Stimulated activated naive B cell treated with anti-CD40 and anti-IgM and Interleukin-4, amounts not matched to agents 10 μg/mL and 1 μg/mL and 100 μg/mL, for 72 hours (primary cell): ENCODE data around the gene PDIA5.

ENCODE experiments used
- ATAC-seq, 2 donors: fragments of 150-1000 bp; cut with Tn5 transposase; replicated peaks; 2 replicates each; pipeline ENCODE4 v1.10.0; 2021; ENCODE audit warnings: moderate library complexity in 1 of 2
- DNase-seq: peaks from one replicate; pipeline ENCODE4 v3.0.0; 2021
- H3K27ac Mint-ChIP-seq: one replicate; pipeline ENCODE4 v1.8.0; 2022; ENCODE audit warnings: mild to moderate bottlenecking, mixed read lengths
- H3K27me3 Mint-ChIP-seq, 2 donors: one replicate each; pipeline ENCODE4 v1.8.0; 2022; ENCODE audit warnings: mixed read lengths in 2 of 2
- H3K36me3 Mint-ChIP-seq, 2 donors: one replicate each; pipeline ENCODE4 v1.8.0; 2022; ENCODE audit warnings: mixed read lengths in 2 of 2, mild to moderate bottlenecking in 1 of 2
- H3K4me1 Mint-ChIP-seq, 2 donors: one replicate each; pipeline ENCODE4 v1.8.0; 2022; ENCODE audit warnings: mixed read lengths in 2 of 2, mild to moderate bottlenecking in 1 of 2
- H3K4me3 Mint-ChIP-seq, 2 donors: one replicate each; pipeline ENCODE4 v1.8.0; 2022; ENCODE audit warnings: mild to moderate bottlenecking in 2 of 2, mixed read lengths in 2 of 2, moderate library complexity in 1 of 2
- H3K9me3 Mint-ChIP-seq, 2 donors: one replicate each; pipeline ENCODE4 v1.8.0; 2022; ENCODE audit warnings: mixed read lengths in 2 of 2, mild to moderate bottlenecking in 1 of 2

PDIA5 gene

GRCh38 chr3:123066896-123067688, at the start of gene PDIA5:
Gene PDIA5, plus strand, starts transcription at chr3:123067025. Its CDS starts 140 bp downstream, at chr3:123067165.
- peak; percentile 88 to 89 for ATAC-seq
- peak within 1 kb of the TSS; percentile 83 to 89 for H3K4me3 Mint-ChIP-seq
- peaks cover 2 to 8% of the 10 kb centered on the region in 2 donors for H3K36me3 Mint-ChIP-seq
- no peaks in the 10 kb centered on the region for H3K9me3 Mint-ChIP-seq
- H3K27ac Mint-ChIP-seq, result peak within 1 kb of the TSS; percentile 86
- peaks cover 13 to 25% of the 10 kb centered on the region in 2 donors for H3K4me1 Mint-ChIP-seq
- peaks cover 7 to 8% of the 10 kb centered on the region in 2 donors for H3K27me3 Mint-ChIP-seq
- peak; percentile 65 for DNase-seq

DNA sequence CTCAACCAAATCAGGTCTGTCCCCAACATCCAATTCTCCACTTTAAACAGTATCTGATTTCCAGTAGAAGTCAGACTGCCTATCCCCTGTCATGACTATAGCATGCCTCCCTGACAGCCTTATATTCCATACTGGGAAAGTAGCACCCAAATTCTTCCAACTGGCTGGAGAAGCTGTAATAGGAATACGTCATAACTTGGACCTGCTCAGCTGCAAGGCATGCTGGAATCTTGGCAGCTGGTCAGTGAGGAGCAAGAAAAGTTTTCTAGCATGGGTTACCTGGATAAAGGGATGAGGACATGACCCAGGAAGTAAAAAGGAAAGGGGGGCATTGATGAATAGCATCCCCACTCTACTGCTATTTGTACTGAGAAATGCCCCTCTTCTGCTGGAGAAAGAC, 48.1 kb upstream of the PDIA5 start:
- Mint-ChIP-seq H3K27me3 (peaks cover 34 to 40% of the 10 kb centered on the region in 2 donors), H3K27ac (no peak overlapping the region), H3K9me3 (no peaks in the 10 kb centered on the region), H3K4me1 (no peaks in the 10 kb centered on the region), H3K36me3 (no peaks in the 10 kb centered on the region), H3K4me3 (no peak overlapping the region)
- DNase-seq, result no peak
- no peak for ATAC-seq

- no peak for ATAC-seq
- H3K4me3 Mint-ChIP-seq, result no peak overlapping the region
- H3K4me1 Mint-ChIP-seq, result no peaks in the 10 kb centered on the region
- no peaks in the 10 kb centered on the region for H3K36me3 Mint-ChIP-seq
- H3K27ac Mint-ChIP-seq, result no peak overlapping the region
- no peak for DNase-seq
- peaks cover 35 to 43% of the 10 kb centered on the region in 2 donors for H3K27me3 Mint-ChIP-seq
- no peaks in the 10 kb centered on the region for H3K9me3 Mint-ChIP-seq
These were observed 47.7 kb upstream of the PDIA5 start for GRCh38 chr3:123019161-123019560.

DNA sequence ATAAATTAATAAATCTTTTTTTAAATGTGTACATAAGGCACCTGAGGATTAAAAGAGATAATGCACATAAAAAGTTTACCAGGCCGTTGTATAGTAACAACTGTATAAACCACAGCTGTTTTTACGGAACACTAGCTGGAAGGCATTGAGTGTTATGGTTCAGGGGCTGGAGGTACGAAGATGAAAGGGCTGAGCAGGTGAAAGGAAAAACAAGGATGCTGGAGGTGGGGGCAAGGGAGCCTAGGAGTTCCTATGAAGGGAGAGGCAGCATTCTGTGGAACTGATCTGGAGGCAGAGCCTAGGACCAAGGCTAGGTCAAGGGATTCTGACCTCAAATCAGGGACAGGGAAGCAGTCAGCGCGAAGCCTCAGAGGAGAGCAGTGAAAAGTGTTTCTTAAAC, 47.2 kb upstream of the PDIA5 start:
- ATAC-seq, result no peak
- H3K4me1 Mint-ChIP-seq, result no peaks in the 10 kb centered on the region
- no peak overlapping the region for H3K4me3 Mint-ChIP-seq
- no peaks in the 10 kb centered on the region for H3K9me3 Mint-ChIP-seq
- H3K27me3 Mint-ChIP-seq, result peaks cover 37 to 43% of the 10 kb centered on the region in 2 donors
- no peak for DNase-seq
- H3K36me3 Mint-ChIP-seq, result no peaks in the 10 kb centered on the region
- H3K27ac Mint-ChIP-seq, result no peak overlapping the region

- Mint-ChIP-seq H3K4me1 (peaks cover under 1 to 2% of the 10 kb centered on the region in 2 donors), H3K4me3 (no peak overlapping the region), H3K9me3 (no peaks in the 10 kb centered on the region), H3K27ac (no peak overlapping the region), H3K27me3 (peaks cover 46 to 51% of the 10 kb centered on the region in 2 donors), H3K36me3 (no peaks in the 10 kb centered on the region)
- DNase-seq (no peak), ATAC-seq (no peak)
These were observed 46.1 kb upstream of the PDIA5 start for GRCh38 chr3:123020709-123021108.

GRCh38 chr3:123021388-123021787, 45.4 kb upstream of the PDIA5 start:
- Mint-ChIP-seq H3K27me3 (peaks cover 53 to 55% of the 10 kb centered on the region in 2 donors), H3K4me3 (no peak overlapping the region), H3K27ac (no peak overlapping the region), H3K9me3 (no peaks in the 10 kb centered on the region), H3K4me1 (peaks cover 6 to 8% of the 10 kb centered on the region in 2 donors), H3K36me3 (no peaks in the 10 kb centered on the region)
- no peak for DNase-seq
- no peak for ATAC-seq

GRCh38 chr3:123021996-123022510, 44.8 kb upstream of the PDIA5 start:
- Mint-ChIP-seq H3K27me3 (peaks cover 60 to 62% of the 10 kb centered on the region in 2 donors), H3K36me3 (no peaks in the 10 kb centered on the region), H3K4me1 (peaks cover 11 to 14% of the 10 kb centered on the region in 2 donors), H3K9me3 (no peaks in the 10 kb centered on the region), H3K4me3 (no peak overlapping the region), H3K27ac (no peak overlapping the region)
- ATAC-seq (peak in 1 of 2 donors; percentile 49), DNase-seq (no peak)

DNA sequence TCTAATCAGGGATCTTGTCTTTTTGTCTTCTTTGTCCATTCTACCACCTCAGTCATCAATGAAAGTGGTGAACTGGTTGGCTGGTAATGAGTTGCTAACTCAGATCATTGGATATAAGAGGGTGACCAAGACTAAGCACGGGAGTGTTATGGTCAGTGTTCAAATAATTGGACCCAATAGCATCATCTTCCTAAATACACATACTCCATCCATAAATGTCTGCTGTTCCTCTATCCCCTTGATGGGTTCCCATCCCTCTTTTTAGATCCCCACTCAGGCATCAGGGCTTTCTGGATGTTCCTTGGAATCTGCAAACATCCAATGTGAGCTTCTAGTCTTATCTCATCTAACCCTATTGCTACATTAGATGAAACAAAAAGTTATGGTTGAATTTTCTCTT, 42.8 kb upstream of the PDIA5 start:
- DNase-seq (no peak), ATAC-seq (no peak)
- Mint-ChIP-seq H3K27ac (no peak overlapping the region), H3K27me3 (peaks cover 65% of the 10 kb centered on the region in 2 donors), H3K9me3 (no peaks in the 10 kb centered on the region), H3K4me3 (no peak overlapping the region), H3K36me3 (no peaks in the 10 kb centered on the region), H3K4me1 (peaks cover 16 to 26% of the 10 kb centered on the region in 2 donors)

GRCh38 chr3:123025642-123026521, 40.9 kb upstream of the PDIA5 start:
- H3K9me3 Mint-ChIP-seq, result no peaks in the 10 kb centered on the region
- H3K4me1 Mint-ChIP-seq, result peaks cover 16 to 26% of the 10 kb centered on the region in 2 donors
- H3K27me3 Mint-ChIP-seq, result peaks cover 64% of the 10 kb centered on the region in 2 donors
- DNase-seq (no peak), ATAC-seq (no peak)
- H3K4me3 Mint-ChIP-seq, result peak overlapping the region; percentile 68 to 85
- no peaks in the 10 kb centered on the region for H3K36me3 Mint-ChIP-seq
- H3K27ac Mint-ChIP-seq, result no peak overlapping the region

DNA sequence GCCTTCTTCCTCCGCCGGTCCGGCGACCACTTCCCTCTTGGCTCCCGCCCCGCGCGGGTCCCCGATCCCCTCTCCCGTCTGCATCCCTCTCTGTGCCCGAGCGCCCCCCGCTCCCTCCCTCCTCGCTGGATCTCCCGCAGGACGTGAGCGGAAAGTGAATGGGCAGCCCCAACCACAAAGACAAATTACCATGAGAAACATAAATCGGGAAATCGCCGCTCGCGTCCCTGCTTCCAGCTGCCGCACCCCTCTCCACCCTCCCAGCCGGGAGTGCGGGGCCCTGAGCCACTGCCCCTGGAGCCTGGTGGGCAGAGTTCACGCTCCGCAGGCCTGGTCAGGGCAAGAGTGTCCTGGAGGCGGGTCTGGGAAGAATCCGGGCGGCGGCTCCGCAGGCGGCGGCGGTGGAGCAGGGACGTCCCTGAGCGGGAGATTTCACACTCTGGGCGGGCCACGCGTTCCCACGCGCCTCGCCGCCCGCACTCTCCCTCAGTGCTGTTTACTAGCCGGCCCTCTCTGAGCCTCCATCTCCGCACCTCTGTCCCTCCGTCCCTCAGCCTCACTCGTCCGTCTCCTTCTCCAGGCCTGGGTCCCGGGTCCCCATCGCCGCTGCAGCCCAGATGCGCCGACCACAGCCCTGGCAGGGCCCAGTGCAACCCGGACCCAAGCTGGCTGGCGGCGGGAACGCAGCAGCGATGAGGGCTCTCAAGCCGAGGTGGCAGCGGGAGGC, 40.1 kb upstream of the PDIA5 start:
- Mint-ChIP-seq H3K4me1 (peaks cover 16 to 26% of the 10 kb centered on the region in 2 donors), H3K4me3 (peak overlapping the region; percentile 83 to 85), H3K36me3 (no peaks in the 10 kb centered on the region), H3K9me3 (no peaks in the 10 kb centered on the region), H3K27me3 (peaks cover 61 to 64% of the 10 kb centered on the region in 2 donors), H3K27ac (no peak overlapping the region)
- DNase-seq (no peak), ATAC-seq (peak; percentile 15 to 43)

- H3K27me3 Mint-ChIP-seq, result peaks cover 55 to 63% of the 10 kb centered on the region in 2 donors
- no peaks in the 10 kb centered on the region for H3K9me3 Mint-ChIP-seq
- no peak within 1 kb of the TSS for H3K27ac Mint-ChIP-seq
- peak within 1 kb of the TSS; percentile 83 to 85 for H3K4me3 Mint-ChIP-seq
- peaks cover 16 to 26% of the 10 kb centered on the region in 2 donors for H3K4me1 Mint-ChIP-seq
- H3K36me3 Mint-ChIP-seq, result no peaks in the 10 kb centered on the region
- ATAC-seq (peak; percentile 46 to 54), DNase-seq (no peak)
These were observed 39.3 kb upstream of the PDIA5 start, which contains the start of gene SEMA5B for GRCh38 chr3:123027292-123028232. Gene SEMA5B, minus strand, starts transcription at chr3:123027763. Its CDS starts 66,500 bp downstream, at chr3:122961263.

GRCh38 chr3:123028233-123028828, 38.5 kb upstream of the PDIA5 start:
- peaks cover 52 to 55% of the 10 kb centered on the region in 2 donors for H3K27me3 Mint-ChIP-seq
- DNase-seq (no peak), ATAC-seq (peak; percentile 45 to 64)
- peak overlapping the region; percentile 64 to 75 for H3K4me3 Mint-ChIP-seq
- H3K27ac Mint-ChIP-seq, result no peak overlapping the region
- H3K9me3 Mint-ChIP-seq, result no peaks in the 10 kb centered on the region
- no peaks in the 10 kb centered on the region for H3K36me3 Mint-ChIP-seq
- H3K4me1 Mint-ChIP-seq, result peaks cover 16 to 26% of the 10 kb centered on the region in 2 donors
